ENCODE results near the gene ASH1L.
A peak's percentile ranks its signal among the peaks of the same experiment; 100 is the strongest.
"Not testable (repeated sequence)": the region's sequence is repeated elsewhere in the genome, so short reads cannot be mapped to it uniquely, and the experiment has no call there.

Gene ASH1L, protein sequence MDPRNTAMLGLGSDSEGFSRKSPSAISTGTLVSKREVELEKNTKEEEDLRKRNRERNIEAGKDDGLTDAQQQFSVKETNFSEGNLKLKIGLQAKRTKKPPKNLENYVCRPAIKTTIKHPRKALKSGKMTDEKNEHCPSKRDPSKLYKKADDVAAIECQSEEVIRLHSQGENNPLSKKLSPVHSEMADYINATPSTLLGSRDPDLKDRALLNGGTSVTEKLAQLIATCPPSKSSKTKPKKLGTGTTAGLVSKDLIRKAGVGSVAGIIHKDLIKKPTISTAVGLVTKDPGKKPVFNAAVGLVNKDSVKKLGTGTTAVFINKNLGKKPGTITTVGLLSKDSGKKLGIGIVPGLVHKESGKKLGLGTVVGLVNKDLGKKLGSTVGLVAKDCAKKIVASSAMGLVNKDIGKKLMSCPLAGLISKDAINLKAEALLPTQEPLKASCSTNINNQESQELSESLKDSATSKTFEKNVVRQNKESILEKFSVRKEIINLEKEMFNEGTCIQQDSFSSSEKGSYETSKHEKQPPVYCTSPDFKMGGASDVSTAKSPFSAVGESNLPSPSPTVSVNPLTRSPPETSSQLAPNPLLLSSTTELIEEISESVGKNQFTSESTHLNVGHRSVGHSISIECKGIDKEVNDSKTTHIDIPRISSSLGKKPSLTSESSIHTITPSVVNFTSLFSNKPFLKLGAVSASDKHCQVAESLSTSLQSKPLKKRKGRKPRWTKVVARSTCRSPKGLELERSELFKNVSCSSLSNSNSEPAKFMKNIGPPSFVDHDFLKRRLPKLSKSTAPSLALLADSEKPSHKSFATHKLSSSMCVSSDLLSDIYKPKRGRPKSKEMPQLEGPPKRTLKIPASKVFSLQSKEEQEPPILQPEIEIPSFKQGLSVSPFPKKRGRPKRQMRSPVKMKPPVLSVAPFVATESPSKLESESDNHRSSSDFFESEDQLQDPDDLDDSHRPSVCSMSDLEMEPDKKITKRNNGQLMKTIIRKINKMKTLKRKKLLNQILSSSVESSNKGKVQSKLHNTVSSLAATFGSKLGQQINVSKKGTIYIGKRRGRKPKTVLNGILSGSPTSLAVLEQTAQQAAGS (N-terminal part only)

DNA sequence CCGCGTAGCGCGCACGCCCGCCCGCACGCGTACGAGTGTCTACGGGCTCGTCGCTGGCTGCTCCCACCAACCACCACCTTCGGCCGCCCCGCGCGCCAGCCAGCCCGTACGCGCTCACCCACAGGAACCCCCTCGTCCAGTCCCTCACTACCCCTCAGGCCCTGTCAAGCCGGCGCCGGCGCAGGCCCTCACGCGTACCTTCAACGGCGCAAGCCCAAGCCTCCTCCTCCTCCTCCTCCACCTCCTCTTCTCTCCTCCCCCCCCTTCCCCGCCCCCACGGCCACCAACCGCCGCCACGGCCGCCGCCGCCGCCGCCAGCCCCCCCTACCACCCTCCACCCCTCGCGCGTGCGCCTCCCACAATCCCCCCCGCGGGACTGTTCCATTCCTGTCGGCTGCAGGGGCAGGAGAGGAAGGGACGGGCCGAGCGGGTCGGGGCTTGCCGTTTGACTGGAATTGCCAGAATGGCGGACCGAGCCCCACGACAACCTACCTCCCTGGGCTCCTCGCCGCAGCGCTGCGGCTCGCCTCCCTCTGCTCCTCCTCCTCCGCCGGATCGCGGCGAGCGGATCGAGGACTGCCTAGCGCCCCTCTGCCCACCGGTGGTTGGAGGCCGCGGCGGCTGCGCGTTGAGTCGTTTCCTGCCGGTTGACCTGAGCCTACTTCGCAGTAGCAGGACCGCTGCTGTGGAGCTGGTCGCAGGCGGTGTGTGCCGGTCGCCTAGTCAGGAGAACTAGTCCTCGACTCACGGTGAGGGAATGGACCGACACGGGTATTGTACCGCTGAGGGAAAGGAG is at the start of gene ASH1L:
Gene ASH1L (minus strand): TSS at position 223 of the 796 bp plus-strand sequence. CDS start 41,284 bp downstream, outside the sequence.
- DNase-seq = peak; percentile 94

DNA sequence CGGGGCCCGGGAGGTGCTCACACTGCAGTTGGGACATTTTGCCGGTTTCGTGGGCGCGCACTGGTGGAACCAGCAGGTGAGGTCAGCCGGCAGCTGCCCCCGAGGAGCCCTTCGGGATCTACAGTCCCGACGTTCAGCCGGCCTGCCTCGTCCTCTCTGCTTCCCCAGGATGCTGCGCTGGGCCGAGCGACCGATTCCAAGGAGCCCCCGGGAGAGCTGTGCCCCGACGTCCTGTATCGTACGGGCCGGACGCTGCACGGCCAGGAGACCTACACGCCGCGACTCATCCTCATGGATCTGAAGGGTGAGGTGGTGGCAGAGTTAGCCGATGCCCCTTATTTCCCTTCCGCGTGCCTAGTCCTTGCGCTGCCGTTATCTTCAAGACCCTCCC is 47.6 kb upstream of the ASH1L start:
- not testable (repeated sequence) for DNase-seq

DNA sequence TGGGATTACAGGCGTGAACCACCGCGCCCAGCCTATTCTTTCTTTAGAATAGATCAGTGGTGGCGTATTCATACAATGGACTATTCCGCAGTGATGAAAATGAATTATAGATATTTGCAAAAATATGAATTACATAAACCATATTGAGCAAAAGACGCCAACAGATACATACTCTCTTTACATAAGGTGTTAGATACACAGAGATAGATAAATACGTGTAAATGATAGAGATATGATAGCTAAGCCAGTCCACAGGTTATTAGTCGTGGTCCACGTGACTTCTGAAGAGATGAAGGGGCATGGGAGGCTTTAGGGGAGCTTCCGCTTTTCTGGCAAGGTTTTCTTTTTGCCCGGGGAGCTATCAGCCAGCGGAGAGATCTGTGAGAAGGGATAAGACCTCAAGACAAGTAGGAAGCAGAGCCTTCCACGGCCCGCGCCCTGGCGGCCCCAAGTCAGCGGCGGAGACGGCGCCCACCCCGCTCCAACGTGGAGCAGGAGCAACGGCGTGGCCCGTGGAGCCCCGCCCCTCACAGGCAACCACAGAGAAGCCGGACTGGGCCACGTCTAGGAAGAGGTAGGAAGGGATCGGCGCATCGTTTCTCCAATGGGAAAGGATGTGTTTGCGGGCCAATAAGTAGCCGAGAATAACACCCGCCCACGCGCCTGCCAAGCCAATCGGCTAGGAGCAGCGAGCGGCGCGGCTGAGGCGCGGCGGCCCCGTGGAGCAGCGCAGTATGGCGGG is 47.1 kb upstream of the ASH1L start, which contains the start of gene MSTO1:
Gene MSTO1 (plus strand): TSS at position 704 of the 742 bp plus-strand sequence. CDS start 31 bp downstream, at position 735.
- DNase-seq = peak; percentile 99

DNA sequence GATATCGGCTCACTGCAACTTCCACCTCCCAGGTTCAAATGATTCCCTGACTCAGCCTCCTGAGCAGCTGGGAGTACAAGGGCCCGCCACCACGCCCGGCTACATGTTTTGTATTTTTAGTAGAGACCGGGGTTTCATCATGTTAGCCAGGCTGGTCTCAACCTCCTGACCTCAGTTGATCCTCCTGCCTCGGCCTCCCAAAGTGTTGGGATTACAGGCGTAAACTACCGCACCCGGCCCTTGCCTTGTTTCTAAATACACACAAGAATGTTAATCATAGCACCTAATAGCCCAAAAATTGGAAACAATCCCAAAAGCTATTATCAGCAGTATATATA is 46.3 kb upstream of the ASH1L start:
- DNase-seq = no peak

DNA sequence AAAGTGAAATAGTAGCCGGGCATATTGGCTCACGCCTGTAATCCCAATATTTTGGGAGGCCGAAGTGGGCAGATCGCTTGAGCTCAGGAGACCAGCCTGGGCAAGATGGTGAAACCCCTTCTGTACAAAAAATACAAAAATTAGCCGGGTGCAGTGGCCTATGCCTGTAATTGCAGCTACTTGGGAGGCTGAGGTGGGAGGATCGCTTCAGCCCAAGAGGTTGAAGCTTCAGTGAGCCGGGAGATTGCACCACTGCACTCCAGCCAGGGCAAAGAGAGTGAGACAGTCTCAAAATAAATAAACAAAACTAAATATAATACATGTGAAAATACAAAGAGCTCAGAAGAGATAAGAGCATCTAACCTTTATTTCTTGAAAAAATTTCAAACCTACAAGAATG is 45.1 kb upstream of the ASH1L start:
- DNase-seq = peak; percentile 19

DNA sequence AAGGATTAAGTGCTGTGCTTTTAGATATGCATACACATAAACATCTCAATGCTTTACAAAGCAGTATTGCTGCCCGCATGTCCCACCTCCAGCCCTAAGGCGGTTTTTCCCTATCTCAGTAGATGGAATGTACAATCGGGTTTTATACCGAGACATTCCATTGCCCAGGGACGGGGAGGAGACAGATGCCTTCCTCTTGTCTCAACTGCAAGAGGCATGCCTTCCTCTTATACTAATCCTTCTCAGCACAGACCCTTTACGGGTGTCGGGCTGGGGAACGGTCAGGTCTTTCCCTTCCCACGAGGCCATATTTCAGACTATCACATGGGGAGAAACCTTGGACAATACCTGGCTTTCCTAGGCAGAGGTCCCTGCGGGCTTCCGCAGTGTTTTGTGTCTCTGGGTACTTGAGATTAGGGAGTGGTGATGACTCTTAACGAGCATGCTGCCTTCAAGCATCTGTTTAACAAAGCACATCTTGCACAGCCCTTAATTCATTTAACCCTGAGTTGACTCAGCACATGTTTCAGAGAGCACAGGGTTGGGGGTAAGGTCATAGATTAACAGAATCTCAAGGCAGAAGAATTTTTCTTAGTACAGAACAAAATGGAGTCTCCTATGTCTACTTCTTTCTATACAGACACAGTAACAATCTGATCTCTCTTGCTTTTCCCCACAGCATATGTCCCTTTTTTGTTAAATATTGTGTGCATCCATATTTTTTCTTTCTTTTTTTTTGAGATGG is 37.4 kb upstream of the ASH1L start:
- not testable (repeated sequence) for DNase-seq

DNA sequence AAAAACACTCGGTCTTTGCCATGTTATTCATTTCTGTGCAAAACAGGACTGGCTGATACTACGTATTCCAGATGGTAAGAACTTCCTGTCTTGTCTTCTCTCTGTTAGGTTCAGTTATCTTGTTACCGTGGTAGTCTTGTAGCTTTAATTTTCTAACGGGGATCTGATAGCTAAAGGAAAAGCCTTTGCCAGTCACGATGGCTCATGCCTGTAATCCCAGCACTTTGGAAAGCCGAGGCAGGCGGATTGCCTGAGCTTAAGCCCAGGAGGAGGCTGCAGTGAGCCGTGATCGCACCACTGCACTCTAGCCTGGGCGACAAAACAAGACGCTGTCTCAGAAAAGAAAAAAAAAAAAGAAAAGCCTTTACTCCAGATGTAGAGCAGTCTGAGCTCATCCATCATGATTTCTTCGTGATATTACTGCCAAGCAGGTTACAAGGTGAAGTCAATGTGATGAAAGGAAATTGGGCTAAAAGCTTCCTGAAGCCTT is 36.3 kb upstream of the ASH1L start:
- DNase-seq = peak; percentile 22

DNA sequence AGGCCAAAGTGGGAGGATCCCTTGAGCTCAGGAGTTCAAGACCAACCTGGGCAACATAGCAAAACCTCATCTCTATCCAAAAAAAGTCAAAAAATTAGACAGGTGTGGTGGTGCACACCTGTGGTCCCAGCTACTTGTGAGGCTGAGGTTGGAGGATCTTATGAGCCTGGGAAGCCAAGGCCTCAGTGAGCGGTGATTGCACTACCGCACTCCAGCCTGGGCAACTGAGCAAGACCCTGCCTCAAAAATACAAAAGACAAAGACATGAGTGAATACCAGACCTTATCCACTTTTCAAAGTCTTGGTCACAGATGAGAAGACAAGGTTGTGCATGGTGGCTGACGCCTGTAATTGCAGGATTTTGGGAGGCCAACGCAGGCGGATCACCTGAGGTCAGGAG is 34.3 kb upstream of the ASH1L start:
- DNase-seq = no peak

DNA sequence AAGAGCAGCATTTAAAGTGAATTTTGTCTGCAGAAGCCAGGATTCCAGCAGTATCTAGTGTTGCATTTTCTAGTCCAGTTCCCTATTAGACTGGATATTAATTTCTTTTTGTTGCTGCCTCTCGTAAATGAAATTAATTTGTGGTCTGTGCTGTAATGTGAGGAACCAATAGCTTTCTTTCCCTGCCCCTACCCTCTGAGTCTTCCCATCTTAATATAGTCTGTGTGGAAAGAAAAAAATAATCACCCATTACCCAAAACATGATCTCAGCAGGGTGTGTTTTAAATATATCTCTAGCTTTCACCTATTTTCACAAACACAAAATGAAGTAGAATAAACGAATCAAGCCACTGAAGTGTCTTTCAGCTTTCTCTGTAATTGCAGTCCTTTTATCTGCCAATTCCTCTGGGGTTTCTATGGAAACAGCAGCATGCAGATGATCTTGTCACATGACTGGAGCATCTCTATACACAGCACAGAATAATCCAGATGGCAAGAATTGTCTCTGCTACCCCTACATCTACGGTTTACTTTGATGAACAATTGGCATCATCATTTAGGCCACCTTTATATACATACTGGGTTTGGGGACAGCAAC is 33.4 kb upstream of the ASH1L start:
- DNase-seq = not testable (repeated sequence)

DNA sequence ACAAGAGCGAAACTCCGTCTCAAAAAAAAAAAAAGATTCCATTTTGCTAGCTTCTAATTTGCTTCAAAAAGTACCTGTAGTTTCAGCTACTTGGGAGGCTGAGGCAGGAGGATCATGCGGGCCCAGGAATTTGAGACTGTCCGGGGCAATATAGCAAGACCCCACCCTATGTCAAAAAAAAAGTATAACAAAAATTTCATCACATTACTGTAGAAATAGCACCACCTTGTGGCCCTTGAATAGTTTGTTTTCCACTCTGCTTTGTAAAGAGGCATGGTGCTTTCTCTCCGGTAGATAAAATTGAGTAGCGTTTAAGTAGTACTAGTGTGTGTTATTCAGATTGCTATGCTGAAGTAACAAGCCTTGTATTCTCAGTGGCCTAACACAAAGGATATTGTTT is 29.2 kb upstream of the ASH1L start:
- DNase-seq = peak; percentile 81

DNA sequence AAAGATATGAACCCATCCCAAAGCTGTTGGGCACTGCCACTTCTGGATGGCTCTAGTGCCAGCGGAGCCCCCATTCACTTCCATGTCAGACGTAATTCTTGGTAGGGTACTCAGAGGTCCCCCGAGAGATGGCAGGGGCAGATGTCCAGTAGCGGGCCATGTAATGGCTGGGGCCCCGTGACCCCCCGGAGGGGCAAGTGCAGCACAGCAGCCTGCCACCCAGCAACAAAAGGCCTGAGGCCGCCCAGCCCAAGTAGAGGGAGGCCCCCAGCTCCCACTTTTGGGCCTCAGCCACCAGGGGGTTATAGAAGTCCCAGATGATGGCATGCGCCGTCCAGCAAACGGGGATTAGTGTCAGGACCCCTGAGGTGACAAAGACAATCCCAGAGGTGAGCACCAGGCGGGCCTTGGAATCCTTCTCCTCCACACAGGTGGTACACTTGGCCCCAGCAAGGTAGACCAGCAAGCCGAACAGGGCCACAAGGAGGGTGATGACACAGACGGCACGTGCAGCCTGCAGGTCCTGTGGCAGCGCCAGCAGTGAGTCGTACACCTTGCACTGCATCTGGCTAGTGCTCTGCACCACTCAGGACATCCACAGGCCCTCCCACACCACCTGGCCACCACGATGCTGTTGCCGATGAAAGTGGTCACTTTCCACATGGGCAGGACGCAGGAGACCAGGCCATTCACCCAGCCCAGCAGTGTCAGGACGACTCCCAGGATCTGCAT is 28.1 kb upstream of the ASH1L start:
- DNase-seq = not testable (repeated sequence)

DNA sequence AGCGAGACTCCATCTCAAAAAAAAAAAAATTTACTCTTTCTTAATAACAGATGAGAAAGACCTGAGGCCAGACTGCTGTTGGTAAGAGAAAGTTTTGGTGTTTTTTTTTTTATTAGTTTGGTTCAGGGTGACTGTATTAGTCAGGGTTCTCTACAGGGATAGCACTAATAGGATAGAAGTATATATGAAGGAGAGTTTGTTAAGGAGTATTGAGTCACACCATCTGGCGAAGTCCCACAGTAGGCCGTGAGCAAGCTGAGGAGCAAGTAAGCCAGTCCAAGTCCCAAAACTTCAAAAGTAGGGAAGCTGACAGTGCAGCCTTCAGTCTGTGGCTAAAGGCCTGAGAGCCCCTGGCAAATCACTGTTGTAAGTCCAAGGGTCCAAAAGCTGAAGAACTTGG is 26.7 kb upstream of the ASH1L start:
- DNase-seq = not testable (repeated sequence)

DNA sequence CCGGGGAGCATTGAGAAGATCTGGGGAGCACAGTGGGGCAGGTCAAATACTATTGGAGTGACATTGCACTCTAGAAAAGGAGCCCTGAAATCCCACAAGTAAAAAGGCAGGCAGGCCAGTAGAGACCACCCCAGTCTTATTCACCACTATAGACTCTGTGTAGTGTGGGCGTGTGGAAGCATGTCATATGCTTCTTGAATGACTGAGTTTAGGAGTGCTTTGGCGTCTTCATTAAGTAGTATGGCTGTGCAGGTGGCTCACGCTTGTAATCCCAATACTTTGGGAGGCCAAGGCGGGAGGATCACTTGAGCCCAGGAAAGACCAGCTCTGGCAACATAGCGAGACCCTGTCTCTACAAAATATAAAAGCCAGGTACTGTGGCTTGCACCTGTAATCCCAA is 21.2 kb upstream of the ASH1L start:
- not testable (repeated sequence) for DNase-seq

DNA sequence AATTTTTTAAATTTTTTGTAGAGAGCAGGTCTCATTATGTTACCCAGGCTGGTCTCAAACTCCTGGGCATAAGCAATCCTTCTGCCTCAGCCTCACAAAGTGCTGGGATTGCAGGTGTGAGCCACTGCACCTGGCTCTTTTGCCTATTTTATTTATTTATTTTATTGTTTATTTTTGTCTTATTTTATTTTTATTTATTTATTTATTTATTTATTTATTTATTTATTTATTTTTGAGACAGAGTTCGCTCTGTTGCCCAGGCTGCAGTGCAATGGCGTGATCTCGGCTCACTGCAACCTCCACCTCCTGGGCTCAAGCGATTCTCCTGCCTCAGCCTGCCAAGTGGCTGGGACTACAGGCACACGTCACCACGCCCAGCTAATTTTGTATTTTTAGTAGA is 13.0 kb upstream of the ASH1L start:
- not testable (repeated sequence) for DNase-seq

DNA sequence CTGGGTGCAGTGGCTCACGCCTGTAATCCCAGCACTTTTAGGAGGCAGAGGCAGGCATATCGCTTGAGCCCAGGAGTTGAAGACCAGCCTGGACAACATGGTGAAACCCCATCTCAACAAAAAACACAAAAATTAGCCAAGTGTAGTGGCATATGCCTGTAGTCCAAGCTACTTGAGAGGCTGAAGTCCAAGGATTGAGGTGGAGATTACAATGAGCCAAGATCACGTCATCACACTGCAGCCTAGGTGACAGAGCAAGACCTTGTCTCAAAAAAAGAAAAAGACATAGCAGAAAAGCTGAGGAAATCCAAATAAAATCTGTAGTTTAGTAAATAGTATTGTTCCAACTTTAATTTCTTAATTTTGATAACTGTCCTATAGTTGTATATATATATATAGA is 11.5 kb upstream of the ASH1L start:
- no peak for DNase-seq

DNA sequence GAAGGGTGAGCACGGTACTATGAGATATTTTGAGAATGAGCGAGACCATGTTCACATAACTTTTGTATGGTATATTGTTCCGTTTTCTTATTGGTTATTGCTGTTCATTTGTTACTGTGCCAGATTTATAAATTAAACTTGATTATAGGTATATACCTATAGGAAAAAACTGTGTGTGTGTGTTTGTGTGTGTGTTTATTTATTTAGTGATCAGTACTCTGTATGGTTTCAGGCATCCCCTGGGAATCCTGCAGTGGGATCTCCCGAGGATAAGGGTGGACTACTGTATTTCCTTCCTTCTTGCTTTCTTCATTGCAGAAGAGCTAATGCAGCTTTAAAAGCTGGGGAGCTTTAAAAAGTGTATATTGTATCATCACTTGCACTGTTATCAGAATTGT is 8.0 kb upstream of the ASH1L start:
- DNase-seq = no peak

DNA sequence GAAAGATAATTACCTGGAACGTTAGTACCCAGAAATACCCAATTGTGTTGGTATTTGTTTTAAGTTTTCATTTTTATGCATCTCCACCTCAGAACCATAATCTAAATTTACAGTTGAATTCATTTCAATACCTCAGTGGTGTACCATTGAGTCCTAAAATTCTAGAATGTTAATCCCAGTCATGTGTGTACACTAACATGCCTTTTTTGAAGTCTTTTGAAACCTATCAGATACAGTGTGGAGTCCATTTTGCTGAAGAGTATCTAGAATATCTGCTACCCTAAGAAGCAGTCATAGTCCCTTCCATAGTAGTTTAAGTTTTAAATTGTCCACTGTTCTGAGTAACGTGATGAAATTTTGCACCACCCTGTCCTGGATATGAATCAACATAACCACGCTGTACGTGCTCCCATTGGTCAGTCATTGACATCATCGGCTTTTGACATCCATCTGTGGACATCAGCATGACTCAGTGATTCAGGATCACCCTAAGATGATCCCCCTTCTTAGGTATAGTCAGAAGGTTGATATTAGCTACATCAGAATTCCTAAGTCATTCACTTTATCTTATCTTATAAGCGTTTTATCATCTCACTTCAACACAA is 7.5 kb upstream of the ASH1L start:
- DNase-seq = no peak

DNA sequence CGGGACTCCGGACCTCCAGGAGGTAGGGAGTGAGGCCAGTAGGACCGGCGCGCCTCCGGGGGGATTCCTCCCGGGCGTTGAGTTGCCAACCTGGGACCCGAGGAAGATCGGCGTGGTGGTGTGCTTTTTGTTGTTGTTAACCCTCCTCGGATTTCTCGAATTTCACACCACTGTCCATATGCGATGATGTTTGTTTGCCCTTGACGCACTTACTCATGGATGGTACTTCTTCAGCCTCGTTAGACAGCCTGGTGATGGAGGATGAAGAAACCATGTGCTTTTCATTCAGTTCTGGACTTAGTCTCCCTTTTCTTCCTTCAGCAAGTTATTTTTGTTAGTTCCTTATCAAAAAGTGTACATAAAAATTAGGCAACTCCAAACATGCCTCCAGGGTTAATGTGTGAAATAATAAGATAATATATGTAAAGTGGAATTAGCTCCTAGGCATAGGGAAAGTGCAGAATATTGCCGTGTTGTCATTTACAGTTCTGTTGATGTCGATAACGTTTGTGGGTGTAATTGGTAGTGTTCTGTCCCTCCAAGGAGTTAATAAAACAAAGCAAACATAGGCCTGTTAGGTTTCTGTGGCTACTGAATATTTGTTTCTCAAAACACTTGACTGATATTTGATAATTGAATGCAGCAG is 897 bp upstream of the ASH1L start:
- peak; percentile 64 for DNase-seq

Measured in hematopoietic multipotent progenitor cell treated with erythropoietin and hydrocortisone succinate and interleukin-3 and kit ligand, for 8 days (in vitro differentiated cells).